Thyroid gland (tissue), 4 donors: ENCODE results near the gene SSUH2.
"Not testable (repeated sequence)": the region's sequence is repeated elsewhere in the genome, so short reads cannot be mapped to it uniquely, and the experiment has no call there.

ENCODE experiments used
- CTCF ChIP-seq, 6 experiments: fragments of 200-600 bp in 3 of 6; fragments of 450-650 bp in 3 of 6; sonication (generic) in 3 of 6; IDR thresholded peaks; one replicate each; pipeline ENCODE4 v1.5.1; 2016 to 2019; ENCODE audit warnings: antibody characterized with exemption in 6 of 6, mild to moderate bottlenecking in 2 of 6, inconsistent platforms in 1 of 6, moderate library complexity in 1 of 6
- POLR2A ChIP-seq, 2 donors: fragments of 450-650 bp; IDR thresholded peaks; one replicate each; pipeline ENCODE4 v1.6.1; 2017; ENCODE audit warnings: antibody characterized with exemption in 2 of 2, mild to moderate bottlenecking in 2 of 2, moderate library complexity in 1 of 2

- TF ChIP-seq CTCF, POLR2A (IDR thresholded peaks at IDR 0.05): not testable (repeated sequence)
Measured at GRCh38 chr3:8682850-8683574, 38.4 kb upstream of the SSUH2 start.
